Mammary epithelial cell (primary cell): ENCODE results near the gene DDR2.

Experiments
- EZH2 ChIP-seq: IDR thresholded peaks from 2 replicates; pipeline ENCODE4 v1.6.1; 2012; ENCODE audit warnings: low read length, inconsistent platforms, borderline replicate concordance
- TF ChIP-seq, protein P1 (sequence below), 2 donors: IDR thresholded peaks in 1 of 2; conservative IDR thresholded peaks in 1 of 2; 2 replicates each; pipeline ENCODE4 v1.5.1; 2011 to 2012; ENCODE audit warnings: inconsistent platforms in 2 of 2, low read length in 2 of 2, mild to moderate bottlenecking in 2 of 2, control low read depth in 1 of 2, low read depth in 1 of 2; ENCODE audit not compliant: insufficient read depth in 1 of 2; ENCODE audit errors: extremely low read depth in 1 of 2

DNA sequence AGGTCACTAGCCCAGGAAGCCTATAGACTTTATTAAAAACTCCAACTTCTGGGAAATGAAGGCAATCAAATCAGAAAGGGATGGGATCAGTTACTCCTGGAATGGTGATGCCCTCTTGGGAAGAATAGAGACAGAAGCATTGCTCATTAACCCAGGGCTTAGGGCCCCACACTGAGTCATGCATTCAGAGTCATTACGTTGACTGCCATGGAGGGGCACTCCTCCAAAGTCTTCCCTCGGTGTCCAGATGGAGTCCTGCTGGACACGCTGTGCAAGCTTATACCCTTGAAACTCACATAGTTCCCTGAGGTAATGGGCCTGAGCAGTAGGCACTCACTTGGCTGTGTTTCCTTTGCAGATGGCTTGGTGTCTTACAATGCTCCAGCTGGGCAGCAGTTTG, 123.0 kb downstream of the DDR2 start:
- TF ChIP-seq, protein P1, sequence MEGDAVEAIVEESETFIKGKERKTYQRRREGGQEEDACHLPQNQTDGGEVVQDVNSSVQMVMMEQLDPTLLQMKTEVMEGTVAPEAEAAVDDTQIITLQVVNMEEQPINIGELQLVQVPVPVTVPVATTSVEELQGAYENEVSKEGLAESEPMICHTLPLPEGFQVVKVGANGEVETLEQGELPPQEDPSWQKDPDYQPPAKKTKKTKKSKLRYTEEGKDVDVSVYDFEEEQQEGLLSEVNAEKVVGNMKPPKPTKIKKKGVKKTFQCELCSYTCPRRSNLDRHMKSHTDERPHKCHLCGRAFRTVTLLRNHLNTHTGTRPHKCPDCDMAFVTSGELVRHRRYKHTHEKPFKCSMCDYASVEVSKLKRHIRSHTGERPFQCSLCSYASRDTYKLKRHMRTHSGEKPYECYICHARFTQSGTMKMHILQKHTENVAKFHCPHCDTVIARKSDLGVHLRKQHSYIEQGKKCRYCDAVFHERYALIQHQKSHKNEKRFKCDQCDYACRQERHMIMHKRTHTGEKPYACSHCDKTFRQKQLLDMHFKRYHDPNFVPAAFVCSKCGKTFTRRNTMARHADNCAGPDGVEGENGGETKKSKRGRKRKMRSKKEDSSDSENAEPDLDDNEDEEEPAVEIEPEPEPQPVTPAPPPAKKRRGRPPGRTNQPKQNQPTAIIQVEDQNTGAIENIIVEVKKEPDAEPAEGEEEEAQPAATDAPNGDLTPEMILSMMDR (conservative IDR thresholded peaks at IDR 0.05 in 1 of 2, IDR thresholded peaks at IDR 0.05 in 1 of 2; ENCODE audit: extremely low read depth in 1 of 2, insufficient read depth in 1 of 2, low read depth in 1 of 2, low read length in 2 of 2): no peak
- TF ChIP-seq EZH2: no peak
